Measurements from ENCODE around the gene SNX33. TPM values are rescaled to one million over a fixed set of nuclear protein-coding genes. Genes with fewer than 3 reads are reported as not detected.
A peak's percentile ranks its signal among the peaks of the same experiment; 100 is the strongest.
"Not testable (repeated sequence)": the region's sequence is repeated elsewhere in the genome, so short reads cannot be mapped to it uniquely, and the experiment has no call there.

Gene SNX33
- 13.3 TPM for total RNA-seq
- long read RNA-seq, full-length matches to known transcripts, result 13 of 15 reads
- long read RNA-seq, partial matches to known transcripts, result 0 of 15 reads
- long read RNA-seq, other reads (novel, unspliced or antisense), result 2 of 15 reads

GRCh38 chr15:75647370-75648155, at the start of gene SNX33:
TSS of gene SNX33 (plus strand) at chr15:75647912. CDS start at chr15:75649103, 1,191 bp downstream.
- ATAC-seq (peak; percentile 92), DNase-seq (ENCODE audit: missing footprints) (peak; percentile 87)
- intact Hi-C loops (cut with DNase I), result loop anchor here (5.0 kb wide), 1 partner anchor 195 kb away; the partner anchor contains the start of gene SIN3A

GRCh38 chr15:75598361-75598760, 49.4 kb upstream of the SNX33 start:
- no peak for DNase-seq (ENCODE audit: missing footprints)
- no peak for ATAC-seq
- intact Hi-C loops (cut with DNase I), result no loop called here

- ATAC-seq (no peak), DNase-seq (ENCODE audit: missing footprints) (no peak)
- intact Hi-C loops (cut with DNase I), result no loop called here
Observed at GRCh38 chr15:75599401-75599800, 48.3 kb upstream of the SNX33 start.

- ATAC-seq (no peak), DNase-seq (ENCODE audit: missing footprints) (no peak)
- intact Hi-C loops (cut with DNase I), result no loop called here
Observed at GRCh38 chr15:75606026-75606425, 41.7 kb upstream of the SNX33 start.

- no peak for ATAC-seq
- DNase-seq (ENCODE audit: missing footprints), result no peak
- intact Hi-C loops (cut with DNase I), result no loop called here
Observed at GRCh38 chr15:75606711-75607699, 40.7 kb upstream of the SNX33 start.

- intact Hi-C loops (cut with DNase I), result no loop called here
- DNase-seq (ENCODE audit: missing footprints) (no peak), ATAC-seq (no peak)
Observed at GRCh38 chr15:75616766-75617165, 30.9 kb upstream of the SNX33 start.

- no peak for DNase-seq (ENCODE audit: missing footprints)
- intact Hi-C loops (cut with DNase I), result no loop called here
- ATAC-seq, result peak; percentile 58
Observed at GRCh38 chr15:75620058-75620820, 27.5 kb upstream of the SNX33 start.

GRCh38 chr15:75620841-75621391, 26.8 kb upstream of the SNX33 start:
- peak; percentile 78 for ATAC-seq
- intact Hi-C loops (cut with DNase I), result no loop called here
- peak; percentile 89 for DNase-seq (ENCODE audit: missing footprints)

GRCh38 chr15:75622505-75622904, 25.2 kb upstream of the SNX33 start:
- DNase-seq (ENCODE audit: missing footprints) (no peak), ATAC-seq (no peak)
- intact Hi-C loops (cut with DNase I), result no loop called here

GRCh38 chr15:75625542-75626347, 22.0 kb upstream of the SNX33 start, which contains the start of gene SNUPN:
TSS of gene SNUPN (minus strand) at chr15:75625725. CDS start at chr15:75621051, 4,674 bp downstream.
- DNase-seq (ENCODE audit: missing footprints), result peak; percentile 97
- peak; percentile 94 for ATAC-seq
- intact Hi-C loops (cut with DNase I), result loop anchor here (5.0 kb wide), 3 partner anchors 48 to 258 kb away; partner anchors contain the start of genes MAN2C1, PTPN9 and SIN3A

GRCh38 chr15:75631935-75632334, 15.8 kb upstream of the SNX33 start:
- ATAC-seq (no peak), DNase-seq (ENCODE audit: missing footprints) (no peak)
- intact Hi-C loops (cut with DNase I), result no loop called here

- intact Hi-C loops (cut with DNase I); ATAC-seq: not testable (repeated sequence)
Observed at GRCh38 chr15:75633922-75634321, 13.8 kb upstream of the SNX33 start.

GRCh38 chr15:75636026-75636425, 11.7 kb upstream of the SNX33 start:
- ATAC-seq (no peak), DNase-seq (ENCODE audit: missing footprints) (no peak)
- intact Hi-C loops (cut with DNase I), result no loop called here

More at GRCh38 chr15:75633922-75634321, 13.8 kb upstream of the SNX33 start:
- not testable (repeated sequence) for DNase-seq (ENCODE audit: missing footprints)

- ATAC-seq (no peak), DNase-seq (ENCODE audit: missing footprints) (no peak)
- intact Hi-C loops (cut with DNase I), result loop anchor here (2.0 kb wide), 1 partner anchor 37 kb away; no protein-coding TSS in a partner anchor
Observed at GRCh38 chr15:75637245-75638009, 10.3 kb upstream of the SNX33 start.

GRCh38 chr15:75639191-75639708, 8.5 kb upstream of the SNX33 start:
- no peak for DNase-seq (ENCODE audit: missing footprints)
- intact Hi-C loops (cut with DNase I), result loop anchor here (2.0 kb wide), 1 partner anchor 36 kb away; no protein-coding TSS in a partner anchor
- ATAC-seq, result no peak

Measured in Right ventricle myocardium inferior (tissue), 1 donor.